ENCODE data around the gene TNRC6B. TPM values are rescaled to one million over a fixed set of nuclear protein-coding genes. Genes with fewer than 3 reads are reported as not detected.

The TNRC6B gene
- total and polyA plus RNA-seq, 2 of the 13 experiments (the other 11 are each of a cell fraction or from before 2014, with no cell fraction given), result 8.9 to 13.2 TPM

- TF ChIP-seq KLF12 (CRISPR knock-in tag; IDR thresholded peaks at IDR 0.05; ENCODE audit: borderline replicate concordance), result peak; percentile 56; the same call in 1 of the 2 replicates
- TF ChIP-seq ZNF746 (CRISPR knock-in tag; IDR thresholded peaks at IDR 0.05), result no peak
- TF ChIP-seq, protein P1, sequence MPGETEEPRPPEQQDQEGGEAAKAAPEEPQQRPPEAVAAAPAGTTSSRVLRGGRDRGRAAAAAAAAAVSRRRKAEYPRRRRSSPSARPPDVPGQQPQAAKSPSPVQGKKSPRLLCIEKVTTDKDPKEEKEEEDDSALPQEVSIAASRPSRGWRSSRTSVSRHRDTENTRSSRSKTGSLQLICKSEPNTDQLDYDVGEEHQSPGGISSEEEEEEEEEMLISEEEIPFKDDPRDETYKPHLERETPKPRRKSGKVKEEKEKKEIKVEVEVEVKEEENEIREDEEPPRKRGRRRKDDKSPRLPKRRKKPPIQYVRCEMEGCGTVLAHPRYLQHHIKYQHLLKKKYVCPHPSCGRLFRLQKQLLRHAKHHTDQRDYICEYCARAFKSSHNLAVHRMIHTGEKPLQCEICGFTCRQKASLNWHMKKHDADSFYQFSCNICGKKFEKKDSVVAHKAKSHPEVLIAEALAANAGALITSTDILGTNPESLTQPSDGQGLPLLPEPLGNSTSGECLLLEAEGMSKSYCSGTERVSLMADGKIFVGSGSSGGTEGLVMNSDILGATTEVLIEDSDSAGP (CRISPR knock-in tag; IDR thresholded peaks at IDR 0.05; ENCODE audit: borderline replicate concordance), result peak; percentile 99
- no peak for TF ChIP-seq CBX2 (IDR thresholded peaks at IDR 0.05; ENCODE audit: low read depth, low read length)
- TF ChIP-seq CBX2 (CRISPR knock-in tag; IDR thresholded peaks at IDR 0.05; ENCODE audit: low read depth), result no peak
- TF ChIP-seq ZSCAN5A (CRISPR knock-in tag; IDR thresholded peaks at IDR 0.05; ENCODE audit: borderline replicate concordance), result no peak
- TF ChIP-seq SKI (IDR thresholded peaks at IDR 0.05; ENCODE audit: partially characterized antibody), result no peak
- TF ChIP-seq EED (CRISPR knock-in tag; IDR thresholded peaks at IDR 0.05), result no peak
- no peak for TF ChIP-seq ZBTB8A (CRISPR knock-in tag; IDR thresholded peaks at IDR 0.05; ENCODE audit: borderline replicate concordance, low read depth)
- TF ChIP-seq PCBP1 (IDR thresholded peaks at IDR 0.05; ENCODE audit: borderline replicate concordance, low read depth, low read length), result no peak
- TF ChIP-seq, protein P2, sequence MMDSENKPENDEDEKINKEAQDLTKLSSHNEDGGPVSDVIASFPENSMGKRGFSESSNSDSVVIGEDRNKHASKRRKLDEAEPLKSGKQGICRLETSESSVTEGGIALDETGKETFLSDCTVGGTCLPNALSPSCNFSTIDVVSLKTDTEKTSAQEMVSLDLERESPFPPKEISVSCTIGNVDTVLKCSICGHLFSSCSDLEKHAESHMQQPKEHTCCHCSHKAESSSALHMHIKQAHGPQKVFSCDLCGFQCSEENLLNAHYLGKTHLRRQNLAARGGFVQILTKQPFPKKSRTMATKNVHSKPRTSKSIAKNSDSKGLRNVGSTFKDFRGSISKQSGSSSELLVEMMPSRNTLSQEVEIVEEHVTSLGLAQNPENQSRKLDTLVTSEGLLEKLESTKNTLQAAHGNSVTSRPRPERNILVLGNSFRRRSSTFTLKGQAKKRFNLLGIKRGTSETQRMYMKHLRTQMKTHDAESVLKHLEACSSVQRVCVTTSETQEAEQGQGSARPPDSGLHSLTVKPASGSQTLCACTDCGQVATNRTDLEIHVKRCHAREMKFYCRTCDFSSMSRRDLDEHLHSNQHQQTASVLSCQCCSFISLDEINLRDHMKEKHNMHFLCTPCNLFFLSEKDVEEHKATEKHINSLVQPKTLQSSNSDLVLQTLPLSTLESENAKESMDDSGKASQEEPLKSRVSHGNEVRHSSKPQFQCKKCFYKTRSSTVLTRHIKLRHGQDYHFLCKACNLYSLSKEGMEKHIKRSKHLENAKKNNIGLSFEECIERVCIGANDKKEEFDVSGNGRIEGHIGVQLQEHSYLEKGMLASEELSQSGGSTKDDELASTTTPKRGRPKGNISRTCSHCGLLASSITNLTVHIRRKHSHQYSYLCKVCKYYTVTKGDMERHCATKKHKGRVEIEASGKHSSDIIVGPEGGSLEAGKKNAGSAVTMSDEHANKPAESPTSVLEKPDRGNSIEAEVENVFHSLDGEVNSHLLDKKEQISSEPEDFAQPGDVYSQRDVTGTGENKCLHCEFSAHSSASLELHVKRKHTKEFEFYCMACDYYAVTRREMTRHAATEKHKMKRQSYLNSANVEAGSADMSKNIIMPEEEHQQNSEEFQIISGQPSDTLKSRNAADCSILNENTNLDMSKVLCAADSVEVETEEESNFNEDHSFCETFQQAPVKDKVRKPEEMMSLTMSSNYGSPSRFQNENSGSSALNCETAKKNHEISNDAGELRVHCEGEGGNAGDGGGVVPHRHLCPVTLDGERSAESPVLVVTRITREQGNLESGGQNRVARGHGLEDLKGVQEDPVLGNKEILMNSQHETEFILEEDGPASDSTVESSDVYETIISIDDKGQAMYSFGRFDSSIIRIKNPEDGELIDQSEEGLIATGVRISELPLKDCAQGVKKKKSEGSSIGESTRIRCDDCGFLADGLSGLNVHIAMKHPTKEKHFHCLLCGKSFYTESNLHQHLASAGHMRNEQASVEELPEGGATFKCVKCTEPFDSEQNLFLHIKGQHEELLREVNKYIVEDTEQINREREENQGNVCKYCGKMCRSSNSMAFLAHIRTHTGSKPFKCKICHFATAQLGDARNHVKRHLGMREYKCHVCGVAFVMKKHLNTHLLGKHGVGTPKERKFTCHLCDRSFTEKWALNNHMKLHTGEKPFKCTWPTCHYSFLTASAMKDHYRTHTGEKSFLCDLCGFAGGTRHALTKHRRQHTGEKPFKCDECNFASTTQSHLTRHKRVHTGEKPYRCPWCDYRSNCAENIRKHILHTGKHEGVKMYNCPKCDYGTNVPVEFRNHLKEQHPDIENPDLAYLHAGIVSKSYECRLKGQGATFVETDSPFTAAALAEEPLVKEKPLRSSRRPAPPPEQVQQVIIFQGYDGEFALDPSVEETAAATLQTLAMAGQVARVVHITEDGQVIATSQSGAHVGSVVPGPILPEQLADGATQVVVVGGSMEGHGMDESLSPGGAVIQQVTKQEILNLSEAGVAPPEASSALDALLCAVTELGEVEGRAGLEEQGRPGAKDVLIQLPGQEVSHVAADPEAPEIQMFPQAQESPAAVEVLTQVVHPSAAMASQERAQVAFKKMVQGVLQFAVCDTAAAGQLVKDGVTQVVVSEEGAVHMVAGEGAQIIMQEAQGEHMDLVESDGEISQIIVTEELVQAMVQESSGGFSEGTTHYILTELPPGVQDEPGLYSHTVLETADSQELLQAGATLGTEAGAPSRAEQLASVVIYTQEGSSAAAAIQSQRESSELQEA (CRISPR knock-in tag; IDR thresholded peaks at IDR 0.05; ENCODE audit: not compliant biosample characterization), result no peak
- TF ChIP-seq RBFOX2 (IDR thresholded peaks at IDR 0.05; ENCODE audit: low read depth, low read length), result peak; percentile 44; the same call in 1 of the 2 replicates
- TF ChIP-seq THAP8 (CRISPR knock-in tag; IDR thresholded peaks at IDR 0.05; ENCODE audit: borderline replicate concordance), result no peak
- TF ChIP-seq KMT2B (CRISPR knock-in tag; IDR thresholded peaks at IDR 0.05), result peak; percentile 50; the same call in 1 of the 2 replicates
- no peak for TF ChIP-seq ZNF329 (CRISPR knock-in tag; IDR thresholded peaks at IDR 0.05; ENCODE audit: low read depth)
- TF ChIP-seq ZSCAN31 (CRISPR knock-in tag; IDR thresholded peaks at IDR 0.05; ENCODE audit: low read depth), result 0 out of 2 replicates have a peak, but pooled peaks have one; percentile 69
These were observed at the start of gene TNRC6B (continued) for GRCh38 chr22:40177738-40178416.
